GM19193 (cell line): ENCODE measurements around the gene DIO2.

Source experiments
- POLR2A ChIP-seq: IDR thresholded peaks from 4 replicates; pipeline ENCODE4 v1.6.1; 2011; ENCODE audit not compliant: insufficient read depth, insufficient read length; ENCODE audit errors: extremely low read depth

The DIO2 gene

GRCh38 chr14:80211153-80212022 lies at the start of gene DIO2:
DIO2 (minus strand) TSS chr14:80211504; CDS start chr14:80211472, 32 bp downstream.
- TF ChIP-seq POLR2A: no peak

- TF ChIP-seq POLR2A: no peak
Observed at GRCh38 chr14:80260645-80261044, 49.3 kb upstream of the DIO2 start.

- no peak for TF ChIP-seq POLR2A
Observed at GRCh38 chr14:80239631-80240030, 28.3 kb upstream of the DIO2 start.

- no peak for TF ChIP-seq POLR2A
Observed at GRCh38 chr14:80237143-80237542, 25.8 kb upstream of the DIO2 start.

GRCh38 chr14:80233470-80234089 lies 22.3 kb upstream of the DIO2 start:
- no peak for TF ChIP-seq POLR2A

- TF ChIP-seq POLR2A: no peak
Observed at GRCh38 chr14:80231702-80232101, 20.4 kb upstream of the DIO2 start.

- TF ChIP-seq POLR2A: no peak
Observed at GRCh38 chr14:80223696-80224465, 12.6 kb upstream of the DIO2 start.

GRCh38 chr14:80216818-80217217 lies 5.5 kb upstream of the DIO2 start:
- no peak for TF ChIP-seq POLR2A

GRCh38 chr14:80215756-80216581 lies 4.7 kb upstream of the DIO2 start:
- no peak for TF ChIP-seq POLR2A

- TF ChIP-seq POLR2A: no peak
Observed at GRCh38 chr14:80215081-80215480, 3.8 kb upstream of the DIO2 start.

- no peak for TF ChIP-seq POLR2A
Observed at GRCh38 chr14:80213602-80214001, 2.3 kb upstream of the DIO2 start.

GRCh38 chr14:80212023-80212397 lies 706 bp upstream of the DIO2 start:
- TF ChIP-seq POLR2A: no peak

- TF ChIP-seq POLR2A: no peak
Observed at GRCh38 chr14:80208461-80208860, 2.8 kb downstream of the DIO2 start.

GRCh38 chr14:80206351-80207080 lies 4.8 kb downstream of the DIO2 start:
- TF ChIP-seq POLR2A: no peak
